GM06990 (cell line): ENCODE results near the gene FAM149A.

Experiments
- DNase-seq: peaks from one replicate; pipeline ENCODE4 v3.0.0-alpha.2; 2011; ENCODE audit not compliant: insufficient read length; ENCODE audit errors: extremely low read depth
- H3K27me3 ChIP-seq: replicated peaks from 2 replicates; pipeline ENCODE4 v1.6.0; 2011; ENCODE audit warnings: low read length; ENCODE audit not compliant: control insufficient read depth, insufficient read depth
- H3K36me3 ChIP-seq: 2 replicates; pipeline ENCODE4 v1.5.1; 2011; ENCODE audit warnings: low read length; ENCODE audit not compliant: control insufficient read depth, insufficient read depth
- H3K4me3 ChIP-seq: replicated peaks from 2 replicates; pipeline ENCODE4 v1.5.1; 2011; ENCODE audit warnings: low read depth, mild to moderate bottlenecking, control low read depth, low read length
- CTCF ChIP-seq: IDR thresholded peaks from 2 replicates; pipeline ENCODE4 v1.5.1; 2011; ENCODE audit warnings: low read length, control low read depth, mild to moderate bottlenecking, inconsistent platforms; ENCODE audit not compliant: insufficient read depth, poor library complexity, severe bottlenecking

Gene FAM149A

GRCh38 chr4:186096681-186097165 is 7.8 kb upstream of the FAM149A start:
- H3K27me3 ChIP-seq: peaks cover 2% of the 10 kb centered on the region; the same call in 1 of the 2 replicates
- H3K4me3 ChIP-seq: no peak overlapping the region
- TF ChIP-seq CTCF: no peak

GRCh38 chr4:186097386-186097785 is 7.1 kb upstream of the FAM149A start:
- DNase-seq: no peak
- no peak for TF ChIP-seq CTCF
- H3K36me3 ChIP-seq: no peaks in the 10 kb centered on the region
- no peak overlapping the region for H3K4me3 ChIP-seq
- H3K27me3 ChIP-seq: peaks cover 2% of the 10 kb centered on the region; the same call in 1 of the 2 replicates

More at GRCh38 chr4:186096681-186097165, 7.8 kb upstream of the FAM149A start:
- H3K36me3 ChIP-seq: no peaks in the 10 kb centered on the region
- no peak for DNase-seq

- no peak for TF ChIP-seq CTCF
- no peak for DNase-seq
- peaks cover 5% of the 10 kb centered on the region for H3K27me3 ChIP-seq
These were observed 1.6 kb upstream of the FAM149A start for GRCh38 chr4:186102931-186103330.

GRCh38 chr4:186104890-186105646 is 564 bp downstream of the FAM149A start:
- H3K4me3 ChIP-seq: peak overlapping the region; percentile 48
- peaks cover 3% of the 10 kb centered on the region for H3K27me3 ChIP-seq
- no peak for TF ChIP-seq CTCF
- no peaks in the 10 kb centered on the region for H3K36me3 ChIP-seq
- no peak for DNase-seq

More at GRCh38 chr4:186102931-186103330, 1.6 kb upstream of the FAM149A start:
- Histone ChIP-seq H3K4me3 (no peak overlapping the region), H3K36me3 (no peaks in the 10 kb centered on the region)

GRCh38 chr4:186105647-186106321 is 1.3 kb downstream of the FAM149A start:
- DNase-seq: no peak
- Histone ChIP-seq H3K4me3 (peak overlapping the region; percentile 48), H3K36me3 (no peaks in the 10 kb centered on the region), H3K27me3 (peaks cover 3% of the 10 kb centered on the region)
- TF ChIP-seq CTCF: no peak
